ENCODE data around the gene CDR2.

- TF ChIP-seq CTCF (IDR thresholded peaks at IDR 0.05) (no peak), ZFX (IDR thresholded peaks at IDR 0.05; ENCODE audit: borderline replicate concordance) (no peak)
Observed at GRCh38 chr16:22357635-22357971, 16.8 kb downstream of the CDR2 start.
